Vagina (tissue), 2 donors: Measurements from ENCODE around the gene MCCC1.

Experiments
- CTCF ChIP-seq, 3 experiments: fragments of 450-650 bp in 2 of 3; fragments of 200-600 bp in 1 of 3; sonication (generic) in 1 of 3; IDR thresholded peaks; one replicate each; pipeline ENCODE4 v1.5.1; 2017 to 2019; ENCODE audit warnings: antibody characterized with exemption in 3 of 3, mild to moderate bottlenecking in 2 of 3, moderate library complexity in 2 of 3
- POLR2A ChIP-seq, 2 donors: fragments of 450-650 bp; IDR thresholded peaks; one replicate each; pipeline ENCODE4 v1.6.1; 2017; ENCODE audit warnings: antibody characterized with exemption in 2 of 2, mild to moderate bottlenecking in 2 of 2, moderate library complexity in 2 of 2

GRCh38 chr3:183022936-183023516 is 76.3 kb downstream of the MCCC1 start:
- no peak for TF ChIP-seq CTCF (IDR thresholded peaks at IDR 0.05)
- TF ChIP-seq POLR2A (IDR thresholded peaks at IDR 0.05), result no peak
